K562 (cell line): Measurements from ENCODE around the gene GLI3.

Experiments used
- ARID4B ChIP-seq: sonication (generic); formaldehyde crosslinking; IDR thresholded peaks from 2 replicates; pipeline ENCODE4 v1.8.0; 2022; ENCODE audit warnings: mild to moderate bottlenecking, missing genetic modification reagents
- CTCF ChIP-seq, 3 experiments: IDR thresholded peaks in 2 of 3; conservative IDR thresholded peaks in 1 of 3; 2 replicates each; pipeline ENCODE4 v1.5.1; 2011 to 2012; ENCODE audit warnings: low read length in 3 of 3, mild to moderate bottlenecking in 3 of 3, control low read depth in 2 of 3, improper control_type of control experiment in 1 of 3, inconsistent platforms in 1 of 3, low read depth in 1 of 3, mixed read lengths in 1 of 3, moderate library complexity in 1 of 3; ENCODE audit not compliant: insufficient read depth in 2 of 3
- FOSL1 ChIP-seq: fragments of 200-800 bp; sonication (Bioruptor generic); conservative IDR thresholded peaks from 2 replicates; pipeline ENCODE4 v1.6.1; 2016; ENCODE audit warnings: missing genetic modification characterization, missing compliant biosample characterization
- HCFC1 ChIP-seq: IDR thresholded peaks from 2 replicates; pipeline ENCODE4 v1.6.1; 2012; ENCODE audit warnings: low read depth, low read length, improper control_type of control experiment
- HNRNPK ChIP-seq: fragments of 200-400 bp; formaldehyde crosslinking; IDR thresholded peaks from one replicate; pipeline ENCODE4 v1.6.1; 2018; ENCODE audit warnings: mild to moderate bottlenecking, low read depth, low read length; ENCODE audit not compliant: poor library complexity, severe bottlenecking
- NFIC ChIP-seq: fragments of 450-650 bp; IDR thresholded peaks from 2 replicates; pipeline ENCODE4 v1.6.1; 2017; ENCODE audit warnings: mild to moderate bottlenecking, inconsistent platforms
- SP2 ChIP-seq: IDR thresholded peaks from 2 replicates; pipeline ENCODE4 v1.6.1; 2011; ENCODE audit warnings: mild to moderate bottlenecking, low read depth, low read length, moderate library complexity; ENCODE audit not compliant: poor library complexity, severe bottlenecking; ENCODE audit errors: extremely low read depth
- SREBF2 ChIP-seq: sonication (generic); formaldehyde crosslinking; IDR thresholded peaks from 2 replicates; pipeline ENCODE4 v1.4.0; 2020; ENCODE audit warnings: mild to moderate bottlenecking, missing genetic modification reagents
- ZNF239 ChIP-seq: fragments of 250-450 bp; sonication (Bioruptor Pico); IDR thresholded peaks from 2 replicates; pipeline ENCODE4 v1.4.0; 2020; ENCODE audit warnings: mild to moderate bottlenecking

- TF ChIP-seq SREBF2 (CRISPR knock-in tag): no peak
- no peak for TF ChIP-seq FOSL1 (tag)
- TF ChIP-seq CTCF (IDR thresholded peaks at IDR 0.05 in 2 of 3, conservative IDR thresholded peaks at IDR 0.05 in 1 of 3; ENCODE audit: insufficient read depth in 2 of 3, low read depth in 1 of 3, low read length in 3 of 3): no peak
- TF ChIP-seq NFIC: no peak; the same call in 1 of the 2 replicates
- TF ChIP-seq HNRNPK: no peak
- TF ChIP-seq ZNF239 (CRISPR knock-in tag): no peak
- no peak for TF ChIP-seq HCFC1
- TF ChIP-seq ARID4B (CRISPR knock-in tag): no peak
- TF ChIP-seq SP2: no peak
These were observed 4.4 kb upstream of the GLI3 start for GRCh38 chr7:42241424-42241823.
